Measurements from ENCODE around the gene KIAA1191. TPM values are rescaled to one million over a fixed set of nuclear protein-coding genes. Genes with fewer than 3 reads are reported as not detected.

KIAA1191 gene
- 100 to 1,000 TPM; 135 to 172 TPM for total RNA-seq
- polyA plus RNA-seq (2013, experiment 1 of 2), result 137 TPM
- polyA plus RNA-seq (2013, experiment 2 of 2), result 140 TPM
- long read RNA-seq, experiment 1, transcript KIAA1191-201 (9 exons, 2,991 nt), result major isoform, 23 of 76 reads
- long read RNA-seq, experiment 1, partial matches to known transcripts, result 11 of 76 reads
- long read RNA-seq, experiment 1, other reads (novel, unspliced or antisense), result 39 of 76 reads
- long read RNA-seq, experiment 2, transcript KIAA1191-202 (8 exons, 2,700 nt), result minor isoform, 5 of 362 reads
- long read RNA-seq, experiment 2, transcript KIAA1191-201 (9 exons, 2,991 nt), result major isoform, 259 of 362 reads
- long read RNA-seq, experiment 2, partial matches to known transcripts, result 9 of 362 reads
- long read RNA-seq, experiment 2, other reads (novel, unspliced or antisense), result 86 of 362 reads
- long read RNA-seq, experiment 3, transcript KIAA1191-201 (9 exons, 2,991 nt), result major isoform, 215 of 338 reads
- long read RNA-seq, experiment 3, transcript KIAA1191-202 (8 exons, 2,700 nt), result minor isoform, 5 of 338 reads
- long read RNA-seq, experiment 3, partial matches to known transcripts, result 49 of 338 reads
- long read RNA-seq, experiment 3, other reads (novel, unspliced or antisense), result 61 of 338 reads
- long read RNA-seq, experiment 4, transcript KIAA1191-201 (9 exons, 2,991 nt), result major isoform, 21 of 25 reads
- long read RNA-seq, experiment 4, partial matches to known transcripts, result 1 of 25 reads
- long read RNA-seq, experiment 4, other reads (novel, unspliced or antisense), result 3 of 25 reads

- peak within 1 kb of the TSS; percentile 96 for H3K27ac Mint-ChIP-seq
- H3K36me3 Mint-ChIP-seq (ENCODE audit: low read depth), result peaks cover 28% of the 10 kb centered on the region
- Histone ChIP-seq H3K9me3 (ENCODE audit: control insufficient read depth, low read length) (no peaks in the 10 kb centered on the region), H3K36me3 (ENCODE audit: control insufficient read depth, insufficient read depth, low read length) (peaks cover 26% of the 10 kb centered on the region), H3K9ac (ENCODE audit: extremely low read depth, low read length, poor library complexity, severe bottlenecking) (peak within 1 kb of the TSS; percentile 93), H3K27ac (ENCODE audit: low read depth, low read length) (peak within 1 kb of the TSS; percentile 84), H3K27me3 (ENCODE audit: control insufficient read depth, insufficient read depth, low read length, poor library complexity, severe bottlenecking) (peaks cover 40% of the 10 kb centered on the region), H3K4me3 (ENCODE audit: low read length) (peak within 1 kb of the TSS; percentile 97), H3K4me1 (ENCODE audit: control insufficient read depth, insufficient read depth, low read length) (peaks cover 2% of the 10 kb centered on the region)
- no peaks in the 10 kb centered on the region for H3K9me3 Mint-ChIP-seq
- peak within 1 kb of the TSS; percentile 94 for H3K4me3 Mint-ChIP-seq
- DNase-seq, result peak; percentile 96
- WGBS, 2 experiments (ENCODE audit: insufficient coverage in 1 of 2, insufficient read length in 1 of 2), result 1% methylated on average over 28 to 56 of the region's 56 CpGs
- peaks cover 42% of the 10 kb centered on the region for H3K27me3 Mint-ChIP-seq (ENCODE audit: insufficient read depth)
- TF ChIP-seq CTCF (conservative IDR thresholded peaks at IDR 0.05), result no peak
- peaks cover 7% of the 10 kb centered on the region for H3K4me1 Mint-ChIP-seq
Observed at GRCh38 chr5:176361437-176362232, at the start of gene KIAA1191. TSS of gene KIAA1191 (minus strand) at chr5:176361764. CDS start at chr5:176359508, 2,256 bp downstream.

GRCh38 chr5:176410486-176411180 is 49.1 kb upstream of the KIAA1191 start:
- Mint-ChIP-seq H3K4me3 (no peak overlapping the region), H3K4me1 (peaks cover 3% of the 10 kb centered on the region), H3K9me3 (no peaks in the 10 kb centered on the region), H3K27me3 (ENCODE audit: insufficient read depth) (no peaks in the 10 kb centered on the region), H3K36me3 (ENCODE audit: low read depth) (peaks cover 7% of the 10 kb centered on the region), H3K27ac (no peak overlapping the region)
- TF ChIP-seq CTCF (conservative IDR thresholded peaks at IDR 0.05), result peak; percentile 38
- peaks cover 65% of the 10 kb centered on the region for H3K36me3 ChIP-seq (ENCODE audit: control insufficient read depth, insufficient read depth, low read length)
- DNase-seq, result no peak
- H3K9me3 ChIP-seq (ENCODE audit: control insufficient read depth, low read length), result no peaks in the 10 kb centered on the region
- H3K4me1 ChIP-seq (ENCODE audit: control insufficient read depth, insufficient read depth, low read length), result peaks cover 1% of the 10 kb centered on the region
- 93 to 100% methylated on average over 1 to 5 of the region's 5 CpGs for WGBS, 2 experiments (ENCODE audit: insufficient coverage in 1 of 2, insufficient read length in 1 of 2)
- no peaks in the 10 kb centered on the region for H3K27me3 ChIP-seq (ENCODE audit: control insufficient read depth, insufficient read depth, low read length, poor library complexity, severe bottlenecking)
- no peak overlapping the region for H3K4me3 ChIP-seq (ENCODE audit: low read length)
- H3K9ac ChIP-seq (ENCODE audit: extremely low read depth, low read length, poor library complexity, severe bottlenecking), result no peak overlapping the region
- H3K27ac ChIP-seq (ENCODE audit: low read depth, low read length), result no peak overlapping the region

GRCh38 chr5:176409765-176410164 is 48.2 kb upstream of the KIAA1191 start:
- H3K4me3 ChIP-seq (ENCODE audit: low read length), result no peak overlapping the region
- H3K27ac ChIP-seq (ENCODE audit: low read depth, low read length), result no peak overlapping the region
- no peak for DNase-seq
- no peak overlapping the region for H3K9ac ChIP-seq (ENCODE audit: extremely low read depth, low read length, poor library complexity, severe bottlenecking)
- H3K4me1 ChIP-seq (ENCODE audit: control insufficient read depth, insufficient read depth, low read length), result no peaks in the 10 kb centered on the region
- peaks cover 71% of the 10 kb centered on the region for H3K36me3 ChIP-seq (ENCODE audit: control insufficient read depth, insufficient read depth, low read length)
- Mint-ChIP-seq H3K36me3 (ENCODE audit: low read depth) (peaks cover 10% of the 10 kb centered on the region), H3K27ac (no peak overlapping the region), H3K9me3 (no peaks in the 10 kb centered on the region), H3K27me3 (ENCODE audit: insufficient read depth) (no peaks in the 10 kb centered on the region), H3K4me3 (no peak overlapping the region), H3K4me1 (peaks cover 2% of the 10 kb centered on the region)
- H3K9me3 ChIP-seq (ENCODE audit: control insufficient read depth, low read length), result no peaks in the 10 kb centered on the region
- no peaks in the 10 kb centered on the region for H3K27me3 ChIP-seq (ENCODE audit: control insufficient read depth, insufficient read depth, low read length, poor library complexity, severe bottlenecking)
- WGBS, 2 experiments (ENCODE audit: insufficient coverage in 1 of 2, insufficient read length in 1 of 2), result 89 to 96% methylated on average over 4 of the region's 4 CpGs
- TF ChIP-seq CTCF (conservative IDR thresholded peaks at IDR 0.05), result no peak

Measured in endodermal cell (in vitro differentiated cells).